ENCODE data around the gene RAB1A.

DNA sequence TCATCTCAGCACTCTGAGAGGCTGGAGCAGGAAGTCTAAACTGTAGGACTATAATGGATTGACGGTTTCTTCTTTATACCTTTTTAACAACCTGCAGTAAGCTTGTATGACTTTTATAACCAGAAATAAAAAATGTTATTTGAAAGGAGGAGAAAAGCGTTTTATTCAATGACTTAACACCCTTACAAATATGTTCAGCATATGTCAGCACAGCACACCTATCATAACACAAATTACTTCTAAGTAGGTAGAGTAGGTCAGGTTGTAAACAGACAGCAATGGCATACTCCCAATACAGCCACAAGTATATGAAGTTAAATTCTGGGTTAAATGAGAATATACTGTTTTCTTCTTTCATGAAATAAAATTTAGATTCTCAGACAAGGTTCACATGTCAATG, 16.1 kb downstream of the RAB1A start:
- no peak for TF ChIP-seq HNRNPK (IDR thresholded peaks at IDR 0.05; ENCODE audit: low read depth, low read length, poor library complexity, severe bottlenecking)
- TF ChIP-seq JUND (IDR thresholded peaks at IDR 0.05; ENCODE audit: borderline replicate concordance, low read depth, low read length) = no peak
- TF ChIP-seq JUND (tag; IDR thresholded peaks at IDR 0.05; ENCODE audit: borderline replicate concordance, low read depth, low read length) = no peak
- TF ChIP-seq, protein P1, sequence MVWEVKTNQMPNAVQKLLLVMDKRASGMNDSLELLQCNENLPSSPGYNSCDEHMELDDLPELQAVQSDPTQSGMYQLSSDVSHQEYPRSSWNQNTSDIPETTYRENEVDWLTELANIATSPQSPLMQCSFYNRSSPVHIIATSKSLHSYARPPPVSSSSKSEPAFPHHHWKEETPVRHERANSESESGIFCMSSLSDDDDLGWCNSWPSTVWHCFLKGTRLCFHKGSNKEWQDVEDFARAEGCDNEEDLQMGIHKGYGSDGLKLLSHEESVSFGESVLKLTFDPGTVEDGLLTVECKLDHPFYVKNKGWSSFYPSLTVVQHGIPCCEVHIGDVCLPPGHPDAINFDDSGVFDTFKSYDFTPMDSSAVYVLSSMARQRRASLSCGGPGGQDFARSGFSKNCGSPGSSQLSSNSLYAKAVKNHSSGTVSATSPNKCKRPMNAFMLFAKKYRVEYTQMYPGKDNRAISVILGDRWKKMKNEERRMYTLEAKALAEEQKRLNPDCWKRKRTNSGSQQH (CRISPR knock-in tag; IDR thresholded peaks at IDR 0.05) = no peak
- TF ChIP-seq MBD2 (IDR thresholded peaks at IDR 0.05; ENCODE audit: borderline replicate concordance, low read depth) = no peak
- TF ChIP-seq, protein P2, sequence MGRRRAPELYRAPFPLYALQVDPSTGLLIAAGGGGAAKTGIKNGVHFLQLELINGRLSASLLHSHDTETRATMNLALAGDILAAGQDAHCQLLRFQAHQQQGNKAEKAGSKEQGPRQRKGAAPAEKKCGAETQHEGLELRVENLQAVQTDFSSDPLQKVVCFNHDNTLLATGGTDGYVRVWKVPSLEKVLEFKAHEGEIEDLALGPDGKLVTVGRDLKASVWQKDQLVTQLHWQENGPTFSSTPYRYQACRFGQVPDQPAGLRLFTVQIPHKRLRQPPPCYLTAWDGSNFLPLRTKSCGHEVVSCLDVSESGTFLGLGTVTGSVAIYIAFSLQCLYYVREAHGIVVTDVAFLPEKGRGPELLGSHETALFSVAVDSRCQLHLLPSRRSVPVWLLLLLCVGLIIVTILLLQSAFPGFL (CRISPR knock-in tag; IDR thresholded peaks at IDR 0.05) = no peak
- TF ChIP-seq POU5F1 (IDR thresholded peaks at IDR 0.05; ENCODE audit: borderline replicate concordance, low read depth, low read length, partially characterized antibody) = no peak
- TF ChIP-seq POLR2A (conservative IDR thresholded peaks at IDR 0.05) = no peak
- TF ChIP-seq, protein P3, sequence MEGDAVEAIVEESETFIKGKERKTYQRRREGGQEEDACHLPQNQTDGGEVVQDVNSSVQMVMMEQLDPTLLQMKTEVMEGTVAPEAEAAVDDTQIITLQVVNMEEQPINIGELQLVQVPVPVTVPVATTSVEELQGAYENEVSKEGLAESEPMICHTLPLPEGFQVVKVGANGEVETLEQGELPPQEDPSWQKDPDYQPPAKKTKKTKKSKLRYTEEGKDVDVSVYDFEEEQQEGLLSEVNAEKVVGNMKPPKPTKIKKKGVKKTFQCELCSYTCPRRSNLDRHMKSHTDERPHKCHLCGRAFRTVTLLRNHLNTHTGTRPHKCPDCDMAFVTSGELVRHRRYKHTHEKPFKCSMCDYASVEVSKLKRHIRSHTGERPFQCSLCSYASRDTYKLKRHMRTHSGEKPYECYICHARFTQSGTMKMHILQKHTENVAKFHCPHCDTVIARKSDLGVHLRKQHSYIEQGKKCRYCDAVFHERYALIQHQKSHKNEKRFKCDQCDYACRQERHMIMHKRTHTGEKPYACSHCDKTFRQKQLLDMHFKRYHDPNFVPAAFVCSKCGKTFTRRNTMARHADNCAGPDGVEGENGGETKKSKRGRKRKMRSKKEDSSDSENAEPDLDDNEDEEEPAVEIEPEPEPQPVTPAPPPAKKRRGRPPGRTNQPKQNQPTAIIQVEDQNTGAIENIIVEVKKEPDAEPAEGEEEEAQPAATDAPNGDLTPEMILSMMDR (IDR thresholded peaks at IDR 0.05 in 2 of 3, conservative IDR thresholded peaks at IDR 0.05 in 1 of 3; ENCODE audit: insufficient read depth in 2 of 3, low read depth in 1 of 3, low read length in 3 of 3) = no peak
- no peak for TF ChIP-seq SIX5 (IDR thresholded peaks at IDR 0.05; ENCODE audit: borderline replicate concordance in 1 of 2, insufficient read depth in 1 of 2, low read depth in 1 of 2, low read length in 2 of 2)
- TF ChIP-seq ZNF146 (CRISPR knock-in tag; IDR thresholded peaks at IDR 0.05; ENCODE audit: unreplicated experiment) = no peak
- no peak for TF ChIP-seq POLR2AphosphoS5 (IDR thresholded peaks at IDR 0.05; ENCODE audit: control insufficient read depth, insufficient read depth, low read depth, low read length)
- TF ChIP-seq, protein P4, sequence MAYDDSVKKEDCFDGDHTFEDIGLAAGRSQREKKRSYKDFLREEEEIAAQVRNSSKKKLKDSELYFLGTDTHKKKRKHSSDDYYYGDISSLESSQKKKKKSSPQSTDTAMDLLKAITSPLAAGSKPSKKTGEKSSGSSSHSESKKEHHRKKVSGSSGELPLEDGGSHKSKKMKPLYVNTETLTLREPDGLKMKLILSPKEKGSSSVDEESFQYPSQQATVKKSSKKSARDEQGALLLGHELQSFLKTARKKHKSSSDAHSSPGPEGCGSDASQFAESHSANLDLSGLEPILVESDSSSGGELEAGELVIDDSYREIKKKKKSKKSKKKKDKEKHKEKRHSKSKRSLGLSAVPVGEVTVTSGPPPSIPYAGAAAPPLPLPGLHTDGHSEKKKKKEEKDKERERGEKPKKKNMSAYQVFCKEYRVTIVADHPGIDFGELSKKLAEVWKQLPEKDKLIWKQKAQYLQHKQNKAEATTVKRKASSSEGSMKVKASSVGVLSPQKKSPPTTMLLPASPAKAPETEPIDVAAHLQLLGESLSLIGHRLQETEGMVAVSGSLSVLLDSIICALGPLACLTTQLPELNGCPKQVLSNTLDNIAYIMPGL (CRISPR knock-in tag; IDR thresholded peaks at IDR 0.05) = no peak

All from K562 (cell line).